ENCODE data around the gene TIGD6.

- TF ChIP-seq CTCF (IDR thresholded peaks at IDR 0.05; ENCODE audit: low read depth, low read length, missing input control) = no peak
- TF ChIP-seq RXRA (IDR thresholded peaks at IDR 0.05) = no peak
- TF ChIP-seq REST (IDR thresholded peaks at IDR 0.05) = no peak
- TF ChIP-seq GABPA (IDR thresholded peaks at IDR 0.05 in 1 of 2, conservative IDR thresholded peaks at IDR 0.05 in 1 of 2) = no peak
- no peak for TF ChIP-seq YY1 (IDR thresholded peaks at IDR 0.05)
- TF ChIP-seq SP1 (IDR thresholded peaks at IDR 0.05) = no peak
- no peak for TF ChIP-seq EGR1 (IDR thresholded peaks at IDR 0.05; ENCODE audit: low read depth in 2 of 2)
- TF ChIP-seq TAF1 (conservative IDR thresholded peaks at IDR 0.05) = no peak
- no peak for TF ChIP-seq JUND (IDR thresholded peaks at IDR 0.05)
Observed at GRCh38 chr5:150035139-150035895, 34.9 kb upstream of the TIGD6 start.
